Liver (tissue), 9 donors: Measurements from ENCODE around the gene PITRM1. TPM values are rescaled to one million over a fixed set of nuclear protein-coding genes. Genes with fewer than 3 reads are reported as not detected.

Experiments used
- DNase-seq: peaks from one replicate; pipeline ENCODE4 v3.0.0-alpha.2; 2017; ENCODE audit warnings: low spot score
- H3K27ac ChIP-seq, 2 donors: one replicate each; pipeline ENCODE4 v1.7.0; 2013; ENCODE audit warnings: inconsistent platforms in 2 of 2, low read length in 2 of 2, control low read depth in 1 of 2, low read depth in 1 of 2, mild to moderate bottlenecking in 1 of 2
- H3K27me3 ChIP-seq, 4 donors: one replicate each; pipeline versions ENCODE4 v1.6.1 to v1.7.0; 2013; ENCODE audit warnings: low read length in 3 of 4, inconsistent platforms in 1 of 4, mild to moderate bottlenecking in 1 of 4, moderate library complexity in 1 of 4; ENCODE audit not compliant: control insufficient read depth in 4 of 4, insufficient read depth in 4 of 4
- H3K36me3 ChIP-seq, 4 donors: one replicate each; pipeline versions ENCODE4 v1.6.1 to v1.7.0; 2013; ENCODE audit warnings: low read length in 3 of 4, mild to moderate bottlenecking in 3 of 4, low read depth in 1 of 4, moderate library complexity in 1 of 4; ENCODE audit not compliant: control insufficient read depth in 4 of 4, insufficient read depth in 3 of 4
- H3K4me1 ChIP-seq, 4 donors: one replicate each; pipeline versions ENCODE4 v1.6.1 to v1.7.0; 2013; ENCODE audit warnings: low read length in 3 of 4, mild to moderate bottlenecking in 3 of 4, moderate library complexity in 1 of 4; ENCODE audit not compliant: control insufficient read depth in 4 of 4, insufficient read depth in 4 of 4
- H3K4me3 ChIP-seq, 3 donors: one replicate each; pipeline versions ENCODE4 v1.6.1 to v1.7.0; 2013; ENCODE audit warnings: low read length in 3 of 3, control low read depth in 1 of 3, low read depth in 1 of 3, mild to moderate bottlenecking in 1 of 3
- H3K9ac ChIP-seq, 2 donors: one replicate each; pipeline ENCODE4 v1.7.0; 2013; ENCODE audit warnings: low read length in 2 of 2, mild to moderate bottlenecking in 2 of 2, moderate library complexity in 2 of 2, control low read depth in 1 of 2, low read depth in 1 of 2
- H3K9me3 ChIP-seq, 4 donors: one replicate each; pipeline versions ENCODE4 v1.6.1 to v1.7.0; 2013; ENCODE audit warnings: low read length in 3 of 4; ENCODE audit not compliant: control insufficient read depth in 4 of 4
- ATF3 ChIP-seq: IDR thresholded peaks from 2 replicates; pipeline ENCODE4 v1.6.1; 2016; ENCODE audit warnings: antibody characterized with exemption
- CTCF ChIP-seq: fragments of 150-350 bp; IDR thresholded peaks from 2 replicates; pipeline ENCODE4 v1.5.1; 2017; ENCODE audit warnings: improper control_type of control experiment, low read depth, low read length; ENCODE audit not compliant: missing input control
- EGR1 ChIP-seq, 2 donors: IDR thresholded peaks; 2 replicates each; pipeline ENCODE4 v1.6.1; 2016 to 2018; ENCODE audit warnings: antibody characterized with exemption in 2 of 2, low read depth in 2 of 2
- FOXA1 ChIP-seq: IDR thresholded peaks from 2 replicates; pipeline ENCODE4 v1.6.1; 2016; ENCODE audit warnings: antibody characterized with exemption
- FOXA2 ChIP-seq: IDR thresholded peaks from 2 replicates; pipeline ENCODE4 v1.6.1; 2016; ENCODE audit warnings: antibody characterized with exemption
- GABPA ChIP-seq, 2 donors: IDR thresholded peaks in 1 of 2; conservative IDR thresholded peaks in 1 of 2; 2 replicates each; pipeline ENCODE4 v1.6.1; 2016; ENCODE audit warnings: antibody characterized with exemption in 2 of 2, mild to moderate bottlenecking in 1 of 2, moderate library complexity in 1 of 2
- HNF4A ChIP-seq, 2 donors: conservative IDR thresholded peaks; 2 replicates each; pipeline ENCODE4 v1.6.1; 2016; ENCODE audit warnings: antibody characterized with exemption in 2 of 2, mild to moderate bottlenecking in 2 of 2
- HNF4G ChIP-seq: IDR thresholded peaks from 2 replicates; pipeline ENCODE4 v1.6.1; 2016; ENCODE audit warnings: antibody characterized with exemption
- JUND ChIP-seq, 2 donors: IDR thresholded peaks; 2 replicates each; pipeline ENCODE4 v1.6.1; 2016; ENCODE audit warnings: antibody characterized with exemption in 2 of 2
- MAX ChIP-seq: IDR thresholded peaks from 2 replicates; pipeline ENCODE4 v1.6.1; 2016; ENCODE audit warnings: antibody characterized with exemption
- NR2F2 ChIP-seq: IDR thresholded peaks from 2 replicates; pipeline ENCODE4 v1.6.1; 2016; ENCODE audit warnings: antibody characterized with exemption
- RAD21 ChIP-seq, 2 donors: IDR thresholded peaks; 2 replicates each; pipeline ENCODE4 v1.6.1; 2016; ENCODE audit warnings: antibody characterized with exemption in 2 of 2, mild to moderate bottlenecking in 2 of 2
- REST ChIP-seq: IDR thresholded peaks from 2 replicates; pipeline ENCODE4 v1.6.1; 2016; ENCODE audit warnings: antibody characterized with exemption, mild to moderate bottlenecking
- RXRA ChIP-seq, 2 donors: IDR thresholded peaks; 2 replicates each; pipeline ENCODE4 v1.6.1; 2017 to 2018; ENCODE audit warnings: antibody characterized with exemption in 2 of 2, mild to moderate bottlenecking in 1 of 2
- SP1 ChIP-seq: IDR thresholded peaks from 2 replicates; pipeline ENCODE4 v1.6.1; 2018; ENCODE audit warnings: antibody characterized with exemption, mild to moderate bottlenecking
- TAF1 ChIP-seq: conservative IDR thresholded peaks from 2 replicates; pipeline ENCODE4 v1.6.1; 2016; ENCODE audit warnings: antibody characterized with exemption, mild to moderate bottlenecking
- ZBTB33 ChIP-seq: IDR thresholded peaks from 2 replicates; pipeline ENCODE4 v1.6.1; 2016; ENCODE audit warnings: antibody characterized with exemption
- WGBS: extraction: QIAGEN DNeasy Blood & Tissue Kit; methylation state at CpG from one replicate; pipeline ENCODE4 v1.1.7; 2013; 5-methylcytosine and 5-hydroxymethylcytosine counted together
- polyA plus RNA-seq, 2 donors: library from polyadenylated mRNA; stranded (reverse) in 1 of 2; unstranded in 1 of 2; fragments of 200-250 nt in 1 of 2; fragments of >200 nt in 1 of 2; fragmentation: Nextera tagmentation in 1 of 2; extraction: Ambion mirVana in 1 of 2; gene quantifications; one replicate each; pipeline versions ENCODE4 v1.2.1 to v1.2.3, GENCODE V29; 2013 to 2015
- total RNA-seq, 2 donors: library from RNA; depleted of rRNA; stranded (reverse); fragments of >200 nt; gene quantifications; one replicate each; pipeline ENCODE4 v1.2.3, GENCODE V29; 2014
- donor health status: healthy.
- donor health status: healthy.
- donor health status: healthy.
- donor health status: healthy.
- donor health status: healthy.

PITRM1 gene
- total and polyA plus RNA-seq, 4 donors = 21.1 to 43.1 (median 27.7) TPM

- 92% methylated on average over 20 of the region's 20 CpGs for WGBS
- Histone ChIP-seq H3K9me3 (no peaks in the 10 kb centered on the region), H3K4me3 (no peak overlapping the region), H3K4me1 (peaks cover 0 to 15% (median 11%) of the 10 kb centered on the region in 4 donors), H3K36me3 (peaks cover 0 to 2% (median 0%) of the 10 kb centered on the region in 4 donors), H3K27me3 (no peaks in the 10 kb centered on the region), H3K27ac (no peak overlapping the region), H3K9ac (no peak overlapping the region)
- DNase-seq = no peak
- TF ChIP-seq EGR1 (IDR thresholded peaks at IDR 0.05; ENCODE audit: low read depth in 2 of 2) (no peak), GABPA (IDR thresholded peaks at IDR 0.05 in 1 of 2, conservative IDR thresholded peaks at IDR 0.05 in 1 of 2) (no peak), ATF3 (no peak), TAF1 (no peak), RXRA (IDR thresholded peaks at IDR 0.05) (no peak), FOXA2 (no peak), MAX (no peak), REST (no peak), RAD21 (IDR thresholded peaks at IDR 0.05) (no peak), SP1 (no peak), ZBTB33 (no peak), HNF4G (no peak), FOXA1 (no peak), JUND (IDR thresholded peaks at IDR 0.05) (no peak), HNF4A (conservative IDR thresholded peaks at IDR 0.05) (no peak), NR2F2 (no peak)
Observed at GRCh38 chr10:3105166-3105565, 67.4 kb downstream of the PITRM1 start.

GRCh38 chr10:3104251-3104918 lies 68.2 kb downstream of the PITRM1 start:
- no peak for DNase-seq
- WGBS = 83% methylated on average over 28 of the region's 28 CpGs
- no peak overlapping the region for H3K9ac ChIP-seq
- TF ChIP-seq HNF4G = no peak
- TF ChIP-seq REST = no peak
- no peak for TF ChIP-seq SP1
- no peak for TF ChIP-seq NR2F2
- no peak for TF ChIP-seq TAF1
- no peak for TF ChIP-seq RAD21 (IDR thresholded peaks at IDR 0.05)
- no peak for TF ChIP-seq CTCF
- TF ChIP-seq FOXA2 = no peak
- no peak for TF ChIP-seq FOXA1
- no peak for TF ChIP-seq GABPA (IDR thresholded peaks at IDR 0.05 in 1 of 2, conservative IDR thresholded peaks at IDR 0.05 in 1 of 2)
- TF ChIP-seq ATF3 = no peak
- no peak overlapping the region for H3K4me3 ChIP-seq
- peaks cover 0 to under 1% (median 0%) of the 10 kb centered on the region in 4 donors for H3K36me3 ChIP-seq
- H3K27ac ChIP-seq = no peak overlapping the region
- no peaks in the 10 kb centered on the region for H3K9me3 ChIP-seq
- no peaks in the 10 kb centered on the region for H3K27me3 ChIP-seq
- peaks cover 0 to 15% (median 11%) of the 10 kb centered on the region in 4 donors for H3K4me1 ChIP-seq
